Liver (tissue), 9 donors: Measurements from ENCODE around the gene FBLIM1. TPM values are rescaled to one million over a fixed set of nuclear protein-coding genes. Genes with fewer than 3 reads are reported as not detected.

Experiments
- DNase-seq: peaks from one replicate; pipeline ENCODE4 v3.0.0-alpha.2; 2017; ENCODE audit warnings: low spot score
- H3K27ac ChIP-seq, 2 donors: one replicate each; pipeline ENCODE4 v1.7.0; 2013; ENCODE audit warnings: inconsistent platforms in 2 of 2, low read length in 2 of 2, control low read depth in 1 of 2, low read depth in 1 of 2, mild to moderate bottlenecking in 1 of 2
- H3K27me3 ChIP-seq, 4 donors: one replicate each; pipeline versions ENCODE4 v1.6.1 to v1.7.0; 2013; ENCODE audit warnings: low read length in 3 of 4, inconsistent platforms in 1 of 4, mild to moderate bottlenecking in 1 of 4, moderate library complexity in 1 of 4; ENCODE audit not compliant: control insufficient read depth in 4 of 4, insufficient read depth in 4 of 4
- H3K36me3 ChIP-seq, 4 donors: one replicate each; pipeline versions ENCODE4 v1.6.1 to v1.7.0; 2013; ENCODE audit warnings: low read length in 3 of 4, mild to moderate bottlenecking in 3 of 4, low read depth in 1 of 4, moderate library complexity in 1 of 4; ENCODE audit not compliant: control insufficient read depth in 4 of 4, insufficient read depth in 3 of 4
- H3K4me1 ChIP-seq, 4 donors: one replicate each; pipeline versions ENCODE4 v1.6.1 to v1.7.0; 2013; ENCODE audit warnings: low read length in 3 of 4, mild to moderate bottlenecking in 3 of 4, moderate library complexity in 1 of 4; ENCODE audit not compliant: control insufficient read depth in 4 of 4, insufficient read depth in 4 of 4
- H3K4me3 ChIP-seq, 3 donors: one replicate each; pipeline versions ENCODE4 v1.6.1 to v1.7.0; 2013; ENCODE audit warnings: low read length in 3 of 3, control low read depth in 1 of 3, low read depth in 1 of 3, mild to moderate bottlenecking in 1 of 3
- H3K9ac ChIP-seq, 2 donors: one replicate each; pipeline ENCODE4 v1.7.0; 2013; ENCODE audit warnings: low read length in 2 of 2, mild to moderate bottlenecking in 2 of 2, moderate library complexity in 2 of 2, control low read depth in 1 of 2, low read depth in 1 of 2
- H3K9me3 ChIP-seq, 4 donors: one replicate each; pipeline versions ENCODE4 v1.6.1 to v1.7.0; 2013; ENCODE audit warnings: low read length in 3 of 4; ENCODE audit not compliant: control insufficient read depth in 4 of 4
- ATF3 ChIP-seq: IDR thresholded peaks from 2 replicates; pipeline ENCODE4 v1.6.1; 2016; ENCODE audit warnings: antibody characterized with exemption
- CTCF ChIP-seq: fragments of 150-350 bp; IDR thresholded peaks from 2 replicates; pipeline ENCODE4 v1.5.1; 2017; ENCODE audit warnings: improper control_type of control experiment, low read depth, low read length; ENCODE audit not compliant: missing input control
- EGR1 ChIP-seq, 2 donors: IDR thresholded peaks; 2 replicates each; pipeline ENCODE4 v1.6.1; 2016 to 2018; ENCODE audit warnings: antibody characterized with exemption in 2 of 2, low read depth in 2 of 2
- GABPA ChIP-seq, 2 donors: IDR thresholded peaks in 1 of 2; conservative IDR thresholded peaks in 1 of 2; 2 replicates each; pipeline ENCODE4 v1.6.1; 2016; ENCODE audit warnings: antibody characterized with exemption in 2 of 2, mild to moderate bottlenecking in 1 of 2, moderate library complexity in 1 of 2
- HNF4A ChIP-seq, 2 donors: conservative IDR thresholded peaks; 2 replicates each; pipeline ENCODE4 v1.6.1; 2016; ENCODE audit warnings: antibody characterized with exemption in 2 of 2, mild to moderate bottlenecking in 2 of 2
- HNF4G ChIP-seq: IDR thresholded peaks from 2 replicates; pipeline ENCODE4 v1.6.1; 2016; ENCODE audit warnings: antibody characterized with exemption
- JUND ChIP-seq, 2 donors: IDR thresholded peaks; 2 replicates each; pipeline ENCODE4 v1.6.1; 2016; ENCODE audit warnings: antibody characterized with exemption in 2 of 2
- NR2F2 ChIP-seq: IDR thresholded peaks from 2 replicates; pipeline ENCODE4 v1.6.1; 2016; ENCODE audit warnings: antibody characterized with exemption
- RAD21 ChIP-seq, 2 donors: IDR thresholded peaks; 2 replicates each; pipeline ENCODE4 v1.6.1; 2016; ENCODE audit warnings: antibody characterized with exemption in 2 of 2, mild to moderate bottlenecking in 2 of 2
- REST ChIP-seq: IDR thresholded peaks from 2 replicates; pipeline ENCODE4 v1.6.1; 2016; ENCODE audit warnings: antibody characterized with exemption, mild to moderate bottlenecking
- RXRA ChIP-seq, 2 donors: IDR thresholded peaks; 2 replicates each; pipeline ENCODE4 v1.6.1; 2017 to 2018; ENCODE audit warnings: antibody characterized with exemption in 2 of 2, mild to moderate bottlenecking in 1 of 2
- SP1 ChIP-seq: IDR thresholded peaks from 2 replicates; pipeline ENCODE4 v1.6.1; 2018; ENCODE audit warnings: antibody characterized with exemption, mild to moderate bottlenecking
- TAF1 ChIP-seq: conservative IDR thresholded peaks from 2 replicates; pipeline ENCODE4 v1.6.1; 2016; ENCODE audit warnings: antibody characterized with exemption, mild to moderate bottlenecking
- ZBTB33 ChIP-seq: IDR thresholded peaks from 2 replicates; pipeline ENCODE4 v1.6.1; 2016; ENCODE audit warnings: antibody characterized with exemption
- whole genome bisulfite sequencing: extraction: QIAGEN DNeasy Blood & Tissue Kit; methylation state at CpG from one replicate; pipeline ENCODE4 v1.1.7; 2013; 5-methylcytosine and 5-hydroxymethylcytosine counted together
- polyA plus RNA-seq, 2 donors: library from polyadenylated mRNA; stranded (reverse) in 1 of 2; unstranded in 1 of 2; fragments of 200-250 nt in 1 of 2; fragments of >200 nt in 1 of 2; fragmentation: Nextera tagmentation in 1 of 2; extraction: Ambion mirVana in 1 of 2; gene quantifications; one replicate each; pipeline versions ENCODE4 v1.2.1 to v1.2.3, GENCODE V29; 2013 to 2015
- total RNA-seq, 2 donors: library from RNA; depleted of rRNA; stranded (reverse); fragments of >200 nt; gene quantifications; one replicate each; pipeline ENCODE4 v1.2.3, GENCODE V29; 2014
- TF ChIP-seq, protein P1 (sequence below): IDR thresholded peaks from 2 replicates; pipeline ENCODE4 v1.6.1; 2016; ENCODE audit warnings: antibody characterized with exemption
- donor health status: healthy.
- donor health status: healthy.
- donor health status: healthy.
- donor health status: healthy.
- donor health status: healthy.

The FBLIM1 gene
- total and polyA plus RNA-seq, 4 donors = 3.6 to 6.4 (median 3.7) TPM

DNA sequence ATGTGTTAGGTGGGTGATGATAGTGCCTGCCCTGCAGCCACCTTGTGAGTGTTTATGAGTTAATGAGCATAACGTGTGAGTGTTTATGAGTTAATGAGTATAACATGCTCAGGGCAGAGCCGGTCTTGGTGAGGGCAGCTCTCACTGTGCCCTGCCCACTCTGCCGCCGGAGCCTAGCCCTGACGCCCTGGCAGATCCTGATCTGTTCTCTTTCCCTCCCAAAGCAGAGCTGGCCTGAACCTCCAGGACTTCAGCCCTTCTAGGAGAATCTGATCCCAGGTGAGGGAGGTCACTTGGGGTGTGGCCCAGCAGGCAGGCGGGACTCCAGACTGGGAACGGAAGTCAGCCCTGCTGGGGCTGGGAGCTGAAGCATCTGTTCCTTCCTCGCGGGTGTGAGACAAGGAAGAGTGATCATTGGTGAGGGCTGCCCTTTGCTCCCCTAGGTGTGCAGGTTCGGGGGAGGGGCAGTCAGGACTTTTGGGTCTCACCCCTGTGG, 5.7 kb downstream of the FBLIM1 start:
- WGBS = 83% methylated on average over 10 of the region's 10 CpGs
- Histone ChIP-seq H3K36me3 (peaks cover 0 to 4% (median 0%) of the 10 kb centered on the region in 4 donors), H3K9ac (no peak overlapping the region), H3K27me3 (no peaks in the 10 kb centered on the region), H3K4me1 (peaks cover 0 to 3% (median under 1%) of the 10 kb centered on the region in 4 donors), H3K4me3 (no peak overlapping the region), H3K27ac (no peak overlapping the region), H3K9me3 (no peaks in the 10 kb centered on the region)
- no peak for DNase-seq
- TF ChIP-seq HNF4G = no peak
- no peak for TF ChIP-seq SP1
- no peak for TF ChIP-seq ZBTB33
- TF ChIP-seq ATF3 = no peak
- no peak for TF ChIP-seq JUND (IDR thresholded peaks at IDR 0.05)
- TF ChIP-seq EGR1 (IDR thresholded peaks at IDR 0.05; ENCODE audit: low read depth in 2 of 2) = no peak

DNA sequence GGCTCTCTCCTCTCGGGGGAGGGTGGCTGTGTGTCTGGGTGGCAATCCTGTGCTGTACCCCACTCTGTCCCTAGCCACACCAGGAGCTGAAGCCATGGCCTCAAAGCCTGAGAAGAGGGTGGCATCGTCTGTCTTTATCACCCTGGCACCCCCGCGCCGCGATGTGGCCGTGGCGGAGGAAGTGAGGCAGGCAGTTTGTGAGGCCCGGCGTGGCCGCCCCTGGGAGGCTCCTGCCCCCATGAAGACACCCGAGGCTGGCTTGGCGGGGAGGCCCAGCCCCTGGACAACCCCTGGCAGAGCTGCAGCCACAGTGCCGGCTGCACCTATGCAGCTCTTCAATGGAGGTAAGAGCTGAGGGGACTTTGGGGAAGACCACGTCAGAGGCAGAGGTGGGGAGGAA, 6.3 kb downstream of the FBLIM1 start:
- Histone ChIP-seq H3K27ac (no peak overlapping the region), H3K9ac (no peak overlapping the region), H3K36me3 (peaks cover 0 to 4% (median 0%) of the 10 kb centered on the region in 4 donors), H3K27me3 (no peaks in the 10 kb centered on the region), H3K4me3 (no peak overlapping the region), H3K4me1 (peaks cover 0 to 3% (median 0%) of the 10 kb centered on the region in 4 donors), H3K9me3 (no peaks in the 10 kb centered on the region)
- TF ChIP-seq GABPA (IDR thresholded peaks at IDR 0.05 in 1 of 2, conservative IDR thresholded peaks at IDR 0.05 in 1 of 2) (no peak), HNF4A (conservative IDR thresholded peaks at IDR 0.05) (no peak), JUND (IDR thresholded peaks at IDR 0.05) (no peak), EGR1 (IDR thresholded peaks at IDR 0.05; ENCODE audit: low read depth in 2 of 2) (no peak), CTCF (no peak), SP1 (no peak), REST (no peak), ATF3 (no peak), ZBTB33 (no peak), NR2F2 (no peak), TAF1 (no peak), RXRA (IDR thresholded peaks at IDR 0.05) (no peak), RAD21 (IDR thresholded peaks at IDR 0.05) (no peak)
- TF ChIP-seq, protein P1, sequence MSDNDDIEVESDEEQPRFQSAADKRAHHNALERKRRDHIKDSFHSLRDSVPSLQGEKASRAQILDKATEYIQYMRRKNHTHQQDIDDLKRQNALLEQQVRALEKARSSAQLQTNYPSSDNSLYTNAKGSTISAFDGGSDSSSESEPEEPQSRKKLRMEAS = no peak
- WGBS = 92% methylated on average over 15 of the region's 15 CpGs
- no peak for DNase-seq
